Natural killer cell (primary cell): ENCODE measurements around the gene ANKRD29. TPM values are rescaled to one million over a fixed set of nuclear protein-coding genes. Genes with fewer than 3 reads are reported as not detected.

Experiments
- ATAC-seq, 3 donors: fragments of 150-1000 bp in 2 of 3; fragments of 200-7000 bp in 1 of 3; cut with Tn5 transposase; 1 replicate in 1 of 3; 2 replicates in 2 of 3; pipeline ENCODE4 v1.10.0; 2021; ENCODE audit warnings: mild to moderate bottlenecking in 2 of 3, moderate library complexity in 2 of 3
- DNase-seq, 2 donors: peaks; one replicate each; pipeline versions ENCODE4 v3.0.0 to v3.0.0-alpha.2; 2013 to 2021; ENCODE audit warnings: mixed read lengths in 1 of 2
- H3K27ac ChIP-seq: one replicate; pipeline ENCODE4 v1.5.1; 2013; ENCODE audit warnings: mild to moderate bottlenecking, low read length
- H3K27me3 ChIP-seq: one replicate; pipeline ENCODE4 v1.6.1; 2013; ENCODE audit warnings: low read length; ENCODE audit not compliant: control insufficient read depth, insufficient read depth
- H3K36me3 ChIP-seq: one replicate; pipeline ENCODE4 v1.6.1; 2013; ENCODE audit warnings: low read length; ENCODE audit not compliant: control insufficient read depth, insufficient read depth
- H3K4me1 ChIP-seq: one replicate; pipeline ENCODE4 v1.6.1; 2013; ENCODE audit warnings: low read length; ENCODE audit not compliant: control insufficient read depth, insufficient read depth
- H3K4me3 ChIP-seq: one replicate; pipeline ENCODE4 v1.5.1; 2013; ENCODE audit warnings: low read length
- H3K9me3 ChIP-seq: one replicate; pipeline ENCODE4 v1.6.1; 2013; ENCODE audit warnings: low read length; ENCODE audit not compliant: control insufficient read depth, insufficient read depth
- H3K27ac Mint-ChIP-seq, 2 donors: one replicate each; pipeline ENCODE4 v1.8.0; 2022; ENCODE audit warnings: mild to moderate bottlenecking in 2 of 2, mixed read lengths in 2 of 2, moderate library complexity in 1 of 2
- H3K27me3 Mint-ChIP-seq, 2 donors: one replicate each; pipeline ENCODE4 v1.8.0; 2022; ENCODE audit warnings: low read depth in 2 of 2, mixed read lengths in 2 of 2
- H3K36me3 Mint-ChIP-seq: one replicate; pipeline ENCODE4 v1.8.0; 2022; ENCODE audit warnings: mixed read lengths
- H3K4me1 Mint-ChIP-seq, 2 donors: one replicate each; pipeline ENCODE4 v1.8.0; 2022; ENCODE audit warnings: mixed read lengths in 2 of 2
- H3K4me3 Mint-ChIP-seq: one replicate; pipeline ENCODE4 v1.8.0; 2022; ENCODE audit warnings: mild to moderate bottlenecking, moderate library complexity, mixed read lengths
- H3K9me3 Mint-ChIP-seq, 2 donors: one replicate each; pipeline ENCODE4 v1.8.0; 2022; ENCODE audit warnings: mixed read lengths in 2 of 2
- CTCF ChIP-seq: fragments of 200-600 bp; IDR thresholded peaks from one replicate; pipeline ENCODE4 v1.8.0; 2022; ENCODE audit warnings: antibody characterized with exemption
- WGBS: methylation state at CpG from one replicate; pipeline ENCODE4 v1.1.7; 2013; ENCODE audit warnings: missing lambda C conversion rate; ENCODE audit not compliant: insufficient coverage; 5-methylcytosine and 5-hydroxymethylcytosine counted together
- intact Hi-C: fragments of 100-400 bp; cut with micrococcal nuclease; formaldehyde crosslinking; loops from one replicate; pipeline ENCODE4 v1.14.2; 2022
- total RNA-seq, 4 donors: library from RNA; stranded (reverse); fragments of 120-200 nt in 1 of 4; gene quantifications; one replicate each; pipeline versions ENCODE4 v1.2.3 to v1.2.4, GENCODE V29; 2013 to 2022

Gene ANKRD29
- total RNA-seq, 3 donors from 2014 or later (not counting 1 experiment from before 2014, with no cell fraction given): 0.35 to 0.45 TPM; not detected in 1

- intact Hi-C loops: no loop called here
- H3K9me3 ChIP-seq: no peaks in the 10 kb centered on the region
- H3K36me3 Mint-ChIP-seq: no peaks in the 10 kb centered on the region
- no peaks in the 10 kb centered on the region for H3K4me1 Mint-ChIP-seq
- no peak overlapping the region for H3K27ac ChIP-seq
- DNase-seq (no peak), ATAC-seq (no peak)
- no peaks in the 10 kb centered on the region for H3K27me3 ChIP-seq
- H3K9me3 Mint-ChIP-seq: no peaks in the 10 kb centered on the region
- H3K4me1 ChIP-seq: no peaks in the 10 kb centered on the region
- H3K4me3 Mint-ChIP-seq: no peak overlapping the region
- no peak overlapping the region for H3K27ac Mint-ChIP-seq
- no peak overlapping the region for H3K4me3 ChIP-seq
- TF ChIP-seq CTCF: no peak
- no peaks in the 10 kb centered on the region for H3K36me3 ChIP-seq
- WGBS: 93% methylated on average over 2 of the region's 3 CpGs
- H3K27me3 Mint-ChIP-seq: peaks cover 6 to 8% of the 10 kb centered on the region in 2 donors
Observed at GRCh38 chr18:23627321-23627720, 35.4 kb downstream of the ANKRD29 start.

GRCh38 chr18:23626451-23627279, 36.0 kb downstream of the ANKRD29 start:
- DNase-seq (no peak), ATAC-seq (no peak)
- no peak for TF ChIP-seq CTCF
- Histone ChIP-seq H3K27ac (no peak overlapping the region), H3K9me3 (no peaks in the 10 kb centered on the region), H3K36me3 (no peaks in the 10 kb centered on the region), H3K4me3 (no peak overlapping the region), H3K4me1 (no peaks in the 10 kb centered on the region), H3K27me3 (peaks cover 4% of the 10 kb centered on the region)
- no peak overlapping the region for H3K4me3 Mint-ChIP-seq
- no peaks in the 10 kb centered on the region for H3K9me3 Mint-ChIP-seq
- intact Hi-C loops: no loop called here
- H3K36me3 Mint-ChIP-seq: no peaks in the 10 kb centered on the region
- H3K4me1 Mint-ChIP-seq: peaks cover 5 to 6% of the 10 kb centered on the region in 2 donors
- H3K27ac Mint-ChIP-seq: no peak overlapping the region
- WGBS: 92% methylated on average over 3 of the region's 4 CpGs
- peaks cover 10 to 11% of the 10 kb centered on the region in 2 donors for H3K27me3 Mint-ChIP-seq

GRCh38 chr18:23623040-23623439, 39.7 kb downstream of the ANKRD29 start:
- TF ChIP-seq CTCF: no peak
- Mint-ChIP-seq H3K4me1 (peaks cover 16 to 25% of the 10 kb centered on the region in 2 donors), H3K27me3 (peaks cover 31 to 37% of the 10 kb centered on the region in 2 donors), H3K9me3 (no peaks in the 10 kb centered on the region), H3K4me3 (no peak overlapping the region), H3K27ac (no peak overlapping the region), H3K36me3 (no peaks in the 10 kb centered on the region)
- no peaks in the 10 kb centered on the region for H3K36me3 ChIP-seq
- WGBS: no CpG with 5 or more reads among the region's 3 CpGs
- DNase-seq (no peak), ATAC-seq (no peak)
- H3K9me3 ChIP-seq: no peaks in the 10 kb centered on the region
- H3K27ac ChIP-seq: no peak overlapping the region
- intact Hi-C loops: no loop called here
- no peak overlapping the region for H3K4me3 ChIP-seq
- peaks cover 11% of the 10 kb centered on the region for H3K4me1 ChIP-seq
- peaks cover 26% of the 10 kb centered on the region for H3K27me3 ChIP-seq
